ENCODE data around the gene TST.

DNA sequence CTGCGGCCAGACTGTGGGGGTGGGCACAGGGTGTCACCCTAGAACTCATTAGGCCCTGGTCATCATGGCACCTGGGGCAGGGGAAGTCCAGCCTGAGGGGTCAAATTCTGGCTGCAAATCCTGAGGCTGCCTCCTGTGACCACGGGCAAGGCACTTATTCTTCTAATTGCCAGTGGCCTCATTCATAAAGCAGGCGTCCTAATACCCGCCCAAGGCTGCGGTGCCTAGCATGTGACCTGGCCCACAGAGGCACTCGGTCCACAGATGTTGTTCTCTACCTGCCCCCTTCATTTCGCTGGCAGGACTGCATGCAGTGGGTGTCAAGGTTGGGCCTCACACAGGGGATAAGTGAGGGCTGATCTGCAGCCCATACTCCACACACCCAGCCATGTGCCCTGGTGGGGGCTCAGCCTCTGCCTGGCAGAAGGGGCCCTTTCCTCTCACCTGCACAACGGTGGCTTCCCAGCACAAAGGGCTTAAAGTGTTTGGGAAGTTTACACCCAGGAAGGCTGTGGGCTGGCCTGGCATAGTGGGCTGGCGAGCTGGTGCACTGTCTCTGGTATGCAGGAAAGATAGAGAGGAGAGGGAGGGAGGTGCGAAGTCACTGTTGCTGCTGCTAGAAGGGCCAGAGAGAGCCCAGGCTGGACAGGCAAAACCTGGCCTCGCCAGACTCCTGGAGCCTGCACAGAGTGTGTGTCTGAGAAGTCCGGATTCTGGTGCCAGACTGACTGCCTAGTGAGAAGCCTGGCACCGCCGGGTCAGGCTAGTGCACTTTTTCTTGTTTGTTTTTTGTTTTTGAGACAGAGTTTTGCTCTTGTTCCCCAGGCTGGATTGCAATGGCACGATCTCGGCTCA, 3.5 kb upstream of the TST start:
- TF ChIP-seq, protein P1, sequence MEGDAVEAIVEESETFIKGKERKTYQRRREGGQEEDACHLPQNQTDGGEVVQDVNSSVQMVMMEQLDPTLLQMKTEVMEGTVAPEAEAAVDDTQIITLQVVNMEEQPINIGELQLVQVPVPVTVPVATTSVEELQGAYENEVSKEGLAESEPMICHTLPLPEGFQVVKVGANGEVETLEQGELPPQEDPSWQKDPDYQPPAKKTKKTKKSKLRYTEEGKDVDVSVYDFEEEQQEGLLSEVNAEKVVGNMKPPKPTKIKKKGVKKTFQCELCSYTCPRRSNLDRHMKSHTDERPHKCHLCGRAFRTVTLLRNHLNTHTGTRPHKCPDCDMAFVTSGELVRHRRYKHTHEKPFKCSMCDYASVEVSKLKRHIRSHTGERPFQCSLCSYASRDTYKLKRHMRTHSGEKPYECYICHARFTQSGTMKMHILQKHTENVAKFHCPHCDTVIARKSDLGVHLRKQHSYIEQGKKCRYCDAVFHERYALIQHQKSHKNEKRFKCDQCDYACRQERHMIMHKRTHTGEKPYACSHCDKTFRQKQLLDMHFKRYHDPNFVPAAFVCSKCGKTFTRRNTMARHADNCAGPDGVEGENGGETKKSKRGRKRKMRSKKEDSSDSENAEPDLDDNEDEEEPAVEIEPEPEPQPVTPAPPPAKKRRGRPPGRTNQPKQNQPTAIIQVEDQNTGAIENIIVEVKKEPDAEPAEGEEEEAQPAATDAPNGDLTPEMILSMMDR (conservative IDR thresholded peaks at IDR 0.05 in 1 of 2, IDR thresholded peaks at IDR 0.05 in 1 of 2; ENCODE audit: low read depth in 1 of 2, low read length in 2 of 2), result no peak
- no peak for TF ChIP-seq EZH2 (IDR thresholded peaks at IDR 0.05; ENCODE audit: low read length, missing control alignments)

Measured in fibroblast of lung (primary cell).